K562 (cell line): ENCODE results near the gene ZFAND3. TPM values are rescaled to one million over a fixed set of nuclear protein-coding genes. Genes with fewer than 3 reads are reported as not detected.

Experiments used
- ATAC-seq: fragments of 200-7000 bp; cut with Tn5 transposase; 3 replicates; pipeline ENCODE4 v1.9.1; 2020; ENCODE audit warnings: moderate library complexity
- BruUV-seq: library from RNA; stranded (reverse); fragments of 400-500 nt; replicated peaks from 2 replicates; lab custom pipeline; 2021; lab: Mats Ljungman, UMichigan
- CTCF ChIA-PET: fragments of 300-600 bp; formaldehyde crosslinking; extraction: SDS; loops from one replicate; lab custom pipeline; 2021; ENCODE audit warnings: low intra/inter-chr PET ratio; lab: Yijun Ruan, JAX
- POLR2A ChIA-PET: fragments of 300-600, 350-650 bp; sonication (Branson Sonifier 250); formaldehyde crosslinking; extraction: SDS; loops from one replicate; lab custom pipeline; 2021; ENCODE audit warnings: antibody characterized with exemption, inconsistent platforms; lab: Yijun Ruan, JAX
- DNase-seq, 4 experiments: peaks; one replicate each; pipeline versions ENCODE4 v3.0.0 to v3.0.0-alpha.2; 2011 to 2018; ENCODE audit warnings: low spot score in 3 of 4, mixed read lengths in 3 of 4; ENCODE audit errors: extremely low read depth in 1 of 4
- FAIRE-seq: peaks from 2 replicates; lab custom pipeline; 2011; peaks lifted over from hg19 to GRCh38; lab: Jason Lieb, UNC
- H2AFZ ChIP-seq: 2 replicates; pipeline ENCODE4 v1.6.0; 2011; ENCODE audit warnings: low read depth, low read length, control low read depth, inconsistent platforms
- H3K27ac ChIP-seq: fragments of 200-600 bp; 3 replicates; pipeline ENCODE4 v1.8.0; 2011; ENCODE audit warnings: low read depth, mild to moderate bottlenecking, control low read depth, inconsistent platforms, low read length, moderate library complexity, mixed read lengths; ENCODE audit errors: extremely low read depth
- H3K27me3 ChIP-seq, 2 experiments: fragments of 300-600 bp in 1 of 2; 2 replicates in 1 of 2; 3 replicates in 1 of 2; pipeline versions ENCODE4 v1.6.0 to v1.8.0; 2011; ENCODE audit warnings: inconsistent platforms in 2 of 2, low read length in 2 of 2, mild to moderate bottlenecking in 1 of 2, mixed read lengths in 1 of 2, moderate library complexity in 1 of 2; ENCODE audit not compliant: control insufficient read depth in 2 of 2, insufficient read depth in 2 of 2
- H3K36me3 ChIP-seq: fragments of 300-600 bp; 3 replicates; pipeline ENCODE4 v1.8.0; 2011; ENCODE audit warnings: mild to moderate bottlenecking, low read length, inconsistent platforms; ENCODE audit not compliant: control insufficient read depth, insufficient read depth
- H3K4me1 ChIP-seq, 2 experiments: fragments of 200-600 bp in 1 of 2; replicated peaks in 1 of 2; 2 replicates in 1 of 2; 3 replicates in 1 of 2; pipeline versions ENCODE4 v1.5.1 to v1.8.0; 2011; ENCODE audit warnings: inconsistent platforms in 2 of 2, low read length in 2 of 2, mild to moderate bottlenecking in 1 of 2, mixed read lengths in 1 of 2, moderate library complexity in 1 of 2; ENCODE audit not compliant: control insufficient read depth in 2 of 2, insufficient read depth in 2 of 2
- H3K4me2 ChIP-seq: 2 replicates; pipeline ENCODE4 v1.6.1; 2011; ENCODE audit warnings: low read length, control low read depth, inconsistent platforms, mixed read lengths; ENCODE audit not compliant: insufficient read depth
- H3K4me3 ChIP-seq: fragments of 200-600 bp; sonication (generic), shearing (Covaris generic); 2 replicates; pipeline ENCODE4 v1.5.1; 2016; ENCODE audit warnings: control low read depth, inconsistent platforms
- H3K79me2 ChIP-seq: fragments of 200-600 bp; 3 replicates; pipeline ENCODE4 v1.8.0; 2011; ENCODE audit warnings: low read length, inconsistent platforms; ENCODE audit not compliant: control insufficient read depth, insufficient read depth
- H3K9ac ChIP-seq, 2 experiments: 2 replicates each; pipeline versions ENCODE4 v1.6.0 to v1.6.1; 2011; ENCODE audit warnings: low read depth in 2 of 2, low read length in 2 of 2, control low read depth in 1 of 2, inconsistent platforms in 1 of 2, mild to moderate bottlenecking in 1 of 2, mixed read lengths in 1 of 2; ENCODE audit not compliant: insufficient read depth in 1 of 2
- H3K9me1 ChIP-seq: one replicate; pipeline ENCODE4 v1.6.0; 2011; ENCODE audit warnings: inconsistent platforms, mild to moderate bottlenecking, low read length, moderate library complexity; ENCODE audit not compliant: control insufficient read depth, insufficient read depth
- H3K9me3 ChIP-seq: replicated peaks from 2 replicates; pipeline ENCODE4 v1.5.1; 2011; ENCODE audit warnings: low read depth, low read length, inconsistent platforms; ENCODE audit not compliant: control insufficient read depth, insufficient read depth
- H4K20me1 ChIP-seq: replicated peaks from 2 replicates; pipeline ENCODE4 v1.6.1; 2011; ENCODE audit warnings: low read length, inconsistent platforms, mixed read lengths; ENCODE audit not compliant: control insufficient read depth, insufficient read depth
- ARID2 ChIP-seq: fragments of 450-650 bp; IDR thresholded peaks from 2 replicates; pipeline ENCODE4 v1.6.1; 2017; ENCODE audit warnings: antibody characterized with exemption, mild to moderate bottlenecking
- CREBBP ChIP-seq: IDR thresholded peaks from one replicate; pipeline ENCODE4 v1.6.1; 2012; ENCODE audit warnings: low read depth, mild to moderate bottlenecking, control low read depth, inconsistent platforms, low read length
- CTBP1 ChIP-seq: fragments of 450-650 bp; IDR thresholded peaks from 2 replicates; pipeline ENCODE4 v1.6.1; 2016; ENCODE audit warnings: borderline replicate concordance
- EHMT2 ChIP-seq: fragments of 450-650 bp; IDR thresholded peaks from 2 replicates; pipeline ENCODE4 v1.6.1; 2018; ENCODE audit warnings: antibody characterized with exemption
- ETV5 ChIP-seq: sonication (generic); formaldehyde crosslinking; IDR thresholded peaks from 2 replicates; pipeline ENCODE4 v1.4.0; 2020; ENCODE audit warnings: low read depth, mild to moderate bottlenecking, missing genetic modification reagents
- GTF2F1 ChIP-seq: IDR thresholded peaks from 2 replicates; pipeline ENCODE4 v1.6.1; 2011; ENCODE audit warnings: low read depth, low read length, improper control_type of control experiment
- MXD1 ChIP-seq: fragments of 250-450 bp; sonication (Bioruptor Pico); IDR thresholded peaks from 2 replicates; pipeline ENCODE4 v1.8.0; 2021; ENCODE audit warnings: borderline replicate concordance, mild to moderate bottlenecking, moderate library complexity; ENCODE audit not compliant: poor library complexity, severe bottlenecking
- TSC22D4 ChIP-seq: fragments of 450-650 bp; IDR thresholded peaks from 2 replicates; pipeline ENCODE4 v1.6.1; 2016; ENCODE audit warnings: missing genetic modification characterization, missing biosample characterization, control low read depth
- ZNF239 ChIP-seq: fragments of 250-450 bp; sonication (Bioruptor Pico); IDR thresholded peaks from 2 replicates; pipeline ENCODE4 v1.4.0; 2020; ENCODE audit warnings: mild to moderate bottlenecking
- ZNF274 ChIP-seq: IDR thresholded peaks from 2 replicates; pipeline ENCODE4 v1.6.1; 2011; ENCODE audit warnings: low read depth, mild to moderate bottlenecking, low read length, moderate library complexity, borderline replicate concordance
- WGBS: fragments of 100-300 bp; shearing (Covaris generic); methylation state at CpG from one replicate; pipeline ENCODE4 v1.1.6; 2016; ENCODE audit warnings: low coverage, mixed read lengths; ENCODE audit not compliant: insufficient coverage; ENCODE audit errors: missing lambda C conversion rate; 5-methylcytosine and 5-hydroxymethylcytosine counted together
- in situ Hi-C: fragments of 300-500 bp; cut with MboI; formaldehyde crosslinking; loops from 4 replicates; pipeline ENCODE4 v1.15.0; 2018; ENCODE audit warnings: inconsistent platforms, mixed read lengths
- intact Hi-C: fragments of 100-400 bp; cut with micrococcal nuclease; formaldehyde crosslinking; loops from 2 replicates; pipeline ENCODE4 v1.14.2; 2022
- polyA plus RNA-seq, 8 experiments: library from polyadenylated mRNA; depleted of rRNA in 4 of 8; stranded (reverse) in 5 of 8; unstranded in 3 of 8; fragments of >200 nt; fragmentation: Nextera tagmentation in 2 of 8; fragmentation: Illumina TruSeq in 1 of 8; extraction: Ambion mirVana in 2 of 8; extraction: Trizol in 1 of 8; gene quantifications; 2 replicates each; pipeline versions ENCODE4 v1.2.1 to v1.2.3, GENCODE V29; 2011 to 2014; ENCODE audit warnings: inconsistent platforms in 1 of 8, missing spikeins in 1 of 8
- total RNA-seq, 7 experiments: library from RNA; depleted of rRNA in 6 of 7; stranded (reverse); fragments of >200 nt in 6 of 7; fragmentation: Illumina TruSeq in 2 of 7; extraction: Trizol in 2 of 7; gene quantifications; 2 replicates each; pipeline versions ENCODE4 v1.2.1 to v1.2.3, GENCODE V29; 2011 to 2021; ENCODE audit warnings: low replicate concordance in 1 of 7

The ZFAND3 gene
- total and polyA plus RNA-seq, 9 of the 15 experiments (the other 6 are each of a cell fraction or from before 2014, with no cell fraction given), result 0.81 to 26.6 (median 11.8) TPM

GRCh38 chr6:38141716-38142115 lies 322.2 kb downstream of the ZFAND3 start:
- no peak overlapping the region for H3K4me2 ChIP-seq
- no peak overlapping the region for H2AFZ ChIP-seq
- no peak for ATAC-seq
- H4K20me1 ChIP-seq, result peaks cover 30% of the 10 kb centered on the region
- WGBS, result 51% methylated on average over 6 of the region's 6 CpGs
- no peaks in the 10 kb centered on the region for H3K27me3 ChIP-seq
- H3K36me3 ChIP-seq, result no peaks in the 10 kb centered on the region; the same call in 2 of the 3 replicates
- no peak for FAIRE-seq
- in situ Hi-C loops (no loop called here), intact Hi-C loops (no loop called here)
- no peak overlapping the region for H3K4me3 ChIP-seq
- ChIA-PET POLR2A (no interaction called here), CTCF (no interaction called here)
- no TSS peak for BruUV-seq
- no peak for TF ChIP-seq GTF2F1
- no peak for TF ChIP-seq CTBP1
- TF ChIP-seq MXD1 (CRISPR knock-in tag), result no peak
- no peak for TF ChIP-seq ETV5
- no peak for TF ChIP-seq ZNF274
- no peak for TF ChIP-seq EHMT2
- TF ChIP-seq TSC22D4 (tag), result no peak
- TF ChIP-seq ZNF239 (CRISPR knock-in tag), result no peak
- no peak for TF ChIP-seq ARID2
- no peak for TF ChIP-seq CREBBP
- no peak for DNase-seq
- H3K9me1 ChIP-seq, result no peaks in the 10 kb centered on the region
- H3K9me3 ChIP-seq, result no peaks in the 10 kb centered on the region
- H3K79me2 ChIP-seq, result no peaks in the 10 kb centered on the region
- no peaks in the 10 kb centered on the region for H3K4me1 ChIP-seq
- no peak overlapping the region for H3K9ac ChIP-seq
- H3K27ac ChIP-seq, result no peak overlapping the region
